MCF 10A (cell line): ENCODE measurements around the gene ADGRD1. TPM values are rescaled to one million over a fixed set of nuclear protein-coding genes. Genes with fewer than 3 reads are reported as not detected.
"Not testable (repeated sequence)": the region's sequence is repeated elsewhere in the genome, so short reads cannot be mapped to it uniquely, and the experiment has no call there.

Source experiments
- BruUV-seq: library from RNA; stranded (reverse); fragments of 400-500 nt; replicated peaks from 2 replicates; lab custom pipeline; 2021; lab: Mats Ljungman, UMichigan
- CTCF ChIA-PET: fragments of 300-600 bp; sonication (Branson Sonifier 250); formaldehyde crosslinking; extraction: SDS; loops from one replicate; lab custom pipeline; 2021; ENCODE audit warnings: antibody characterized with exemption, inconsistent platforms; lab: Yijun Ruan, JAX
- POLR2A ChIA-PET: fragments of 300-600, 350-650 bp; sonication (Branson Sonifier 250); formaldehyde crosslinking; extraction: SDS; loops from one replicate; lab custom pipeline; 2020; ENCODE audit warnings: antibody characterized with exemption, inconsistent platforms; lab: Yijun Ruan, JAX
- DNase-seq: peaks from one replicate; pipeline ENCODE4 v3.0.0-alpha.2; 2018; ENCODE audit not compliant: unreplicated experiment
- H3K27ac Mint-ChIP-seq: one replicate; pipeline ENCODE4 v1.8.0; 2022; ENCODE audit warnings: mild to moderate bottlenecking, low read depth, mixed read lengths; ENCODE audit not compliant: unreplicated experiment
- H3K27me3 Mint-ChIP-seq: one replicate; pipeline ENCODE4 v1.8.0; 2022; ENCODE audit warnings: mixed read lengths; ENCODE audit not compliant: insufficient read depth, unreplicated experiment
- H3K36me3 Mint-ChIP-seq: one replicate; pipeline ENCODE4 v1.8.0; 2022; ENCODE audit warnings: mild to moderate bottlenecking, moderate library complexity, mixed read lengths; ENCODE audit not compliant: insufficient read depth, unreplicated experiment
- H3K4me1 Mint-ChIP-seq: one replicate; pipeline ENCODE4 v1.8.0; 2022; ENCODE audit warnings: mixed read lengths; ENCODE audit not compliant: insufficient read depth, unreplicated experiment
- H3K4me3 Mint-ChIP-seq: one replicate; pipeline ENCODE4 v1.8.0; 2022; ENCODE audit warnings: mild to moderate bottlenecking, moderate library complexity, mixed read lengths; ENCODE audit not compliant: unreplicated experiment
- H3K9me3 Mint-ChIP-seq: one replicate; pipeline ENCODE4 v1.8.0; 2022; ENCODE audit warnings: mixed read lengths; ENCODE audit not compliant: unreplicated experiment
- CTCF ChIP-seq: fragments of 200-600 bp; IDR thresholded peaks from one replicate; pipeline ENCODE4 v1.8.0; 2022; ENCODE audit warnings: antibody characterized with exemption, mild to moderate bottlenecking; ENCODE audit not compliant: unreplicated experiment
- intact Hi-C: fragments of 100-400 bp; cut with micrococcal nuclease; formaldehyde crosslinking; loops from 2 replicates; pipeline ENCODE4 v1.14.1; 2022
- total RNA-seq: library from RNA; stranded (reverse); gene quantifications from 2 replicates; pipeline ENCODE4 v1.2.3, GENCODE V29; 2022

The ADGRD1 gene
- total RNA-seq, 1 experiment from 2014 or later = 0.68 TPM

DNA sequence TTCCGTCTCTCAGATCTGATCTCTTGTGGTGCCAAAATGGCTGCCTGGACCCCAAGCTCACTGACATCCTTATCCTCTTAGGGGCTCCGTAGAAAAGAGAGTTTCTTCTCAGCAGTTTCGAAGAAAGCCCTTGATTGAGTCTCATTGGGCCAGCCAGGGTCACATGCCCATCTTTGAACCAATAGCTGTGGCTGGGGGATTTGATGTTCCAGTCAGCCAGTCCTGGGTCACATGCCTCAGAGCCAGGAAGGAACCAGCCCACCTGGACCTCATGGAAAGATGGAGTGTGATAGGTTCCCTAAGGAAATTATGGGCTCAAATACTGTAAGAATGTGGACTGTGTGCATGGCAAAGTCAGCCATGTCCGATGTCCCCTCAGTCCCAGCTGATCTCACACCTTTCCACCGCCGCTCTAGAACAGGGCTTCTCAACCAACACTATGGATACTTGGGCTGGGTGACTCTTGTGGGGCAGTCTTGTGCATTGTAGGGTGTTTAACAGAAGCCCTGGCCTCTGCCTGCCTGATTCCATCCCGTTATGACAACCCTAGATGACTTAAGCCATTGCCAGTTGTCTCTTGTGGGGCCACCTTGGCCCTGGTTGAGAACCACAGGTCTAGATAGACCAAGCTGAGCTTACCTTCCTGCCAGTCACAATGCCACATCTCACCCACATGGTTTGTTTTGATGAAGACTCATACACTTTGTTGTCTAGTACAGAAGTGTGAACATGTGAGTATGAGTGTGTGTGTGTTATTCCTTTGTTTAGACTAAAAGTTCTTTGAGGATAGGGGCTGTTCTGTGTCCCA is 163.9 kb downstream of the ADGRD1 start:
- no peaks in the 10 kb centered on the region for H3K36me3 Mint-ChIP-seq
- CTCF ChIA-PET = interaction anchor here (0.6 to 7.9 kb wide), 7 partner anchors 10 to 1649 kb away, joined by 3 to 84 read pairs (median 5); no protein-coding TSS in a partner anchor

DNA sequence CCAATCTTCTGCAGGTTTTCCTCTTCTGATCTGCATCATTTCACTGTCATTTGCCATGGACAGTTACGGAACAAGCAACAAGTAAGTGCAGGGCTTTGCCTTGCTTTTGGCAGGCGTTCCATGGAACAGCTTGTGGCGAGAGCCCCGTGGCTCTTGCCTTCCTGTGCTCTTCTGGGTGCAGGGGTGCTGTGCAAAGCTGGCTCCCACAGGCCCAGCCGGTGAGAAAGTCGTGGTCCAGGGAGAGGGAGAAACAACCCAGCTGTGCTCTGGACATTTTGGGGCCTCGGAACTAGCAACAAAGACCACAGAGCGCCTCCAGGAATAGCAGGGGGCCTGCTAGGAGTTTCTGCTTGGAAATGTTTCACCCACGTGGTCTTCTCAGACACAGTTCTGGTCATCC is 164.7 kb downstream of the ADGRD1 start:
- no peaks in the 10 kb centered on the region for H3K27me3 Mint-ChIP-seq
- TF ChIP-seq CTCF = no peak
- H3K4me1 Mint-ChIP-seq = no peaks in the 10 kb centered on the region
- no peak overlapping the region for H3K4me3 Mint-ChIP-seq
- DNase-seq = no peak
- CTCF ChIA-PET = interaction anchor here (0.6 to 7.9 kb wide), 2 partner anchors 13 to 945 kb away, joined by 3 to 84 read pairs; no protein-coding TSS in a partner anchor
- no peaks in the 10 kb centered on the region for H3K36me3 Mint-ChIP-seq
- POLR2A ChIA-PET = no interaction called here
- intact Hi-C loops = no loop called here
- no peaks in the 10 kb centered on the region for H3K9me3 Mint-ChIP-seq
- BruUV-seq = no TSS peak
- H3K27ac Mint-ChIP-seq = no peak overlapping the region

More for the DNA sequence above, 163.9 kb downstream of the ADGRD1 start:
- H3K4me1 Mint-ChIP-seq = peaks cover 3% of the 10 kb centered on the region
- no peaks in the 10 kb centered on the region for H3K9me3 Mint-ChIP-seq
- no TSS peak for BruUV-seq
- intact Hi-C loops = no loop called here
- DNase-seq = no peak
- POLR2A ChIA-PET = no interaction called here
- H3K27ac Mint-ChIP-seq = no peak overlapping the region
- H3K27me3 Mint-ChIP-seq = no peaks in the 10 kb centered on the region
- no peak overlapping the region for H3K4me3 Mint-ChIP-seq
- TF ChIP-seq CTCF = no peak

DNA sequence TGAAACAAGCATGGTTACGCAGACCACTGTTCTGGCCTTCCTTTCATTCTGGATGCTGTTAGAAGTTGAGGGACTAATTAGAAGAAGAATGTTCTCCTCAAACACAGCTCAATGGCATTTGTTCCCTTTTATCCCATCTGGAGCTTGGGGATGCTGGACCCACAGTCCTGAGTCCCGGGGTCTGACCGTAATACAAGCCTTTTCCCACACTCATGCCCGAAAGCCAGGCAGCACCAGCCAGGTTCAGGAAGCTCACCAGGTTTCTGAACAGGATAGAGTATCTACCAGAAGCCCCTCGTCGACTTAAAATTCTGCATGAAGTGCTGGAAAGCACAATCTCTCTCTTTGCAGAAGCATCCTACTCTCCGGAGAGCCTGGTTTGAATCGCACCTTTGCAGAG is 165.6 kb downstream of the ADGRD1 start:
- H3K27ac Mint-ChIP-seq, H3K4me1 Mint-ChIP-seq, BruUV-seq, H3K27me3 Mint-ChIP-seq, H3K36me3 Mint-ChIP-seq, POLR2A ChIA-PET, H3K4me3 Mint-ChIP-seq, intact Hi-C loops, DNase-seq, H3K9me3 Mint-ChIP-seq: not testable (repeated sequence)
- CTCF ChIA-PET = interaction anchor here (0.6 to 7.9 kb wide), 2 partner anchors 14 to 944 kb away, joined by 3 to 84 read pairs; no protein-coding TSS in a partner anchor

DNA sequence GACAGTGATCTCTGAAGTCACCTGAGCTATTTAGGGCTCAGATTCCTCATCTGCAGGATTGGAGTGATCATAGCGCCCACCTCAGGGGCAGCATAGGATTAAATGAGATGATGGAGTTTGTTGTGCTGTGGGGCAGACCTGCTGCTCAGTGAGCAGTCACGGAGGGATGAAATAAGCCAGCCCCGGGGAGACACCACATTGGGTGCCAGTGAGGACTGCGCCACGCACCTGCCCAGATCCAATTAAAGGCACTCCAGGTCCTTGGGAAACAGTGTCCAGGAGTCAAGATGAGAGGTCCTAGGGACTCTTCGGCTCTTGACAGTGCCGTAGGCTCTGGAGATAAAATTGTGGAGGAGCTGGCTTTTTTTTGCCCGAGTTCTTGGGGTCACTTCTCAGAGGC is 166.2 kb downstream of the ADGRD1 start:
- ChIA-PET POLR2A (no interaction called here), CTCF (no interaction called here)
- H3K27ac Mint-ChIP-seq = no peak overlapping the region
- no TSS peak for BruUV-seq
- no peaks in the 10 kb centered on the region for H3K36me3 Mint-ChIP-seq
- H3K4me3 Mint-ChIP-seq = no peak overlapping the region
- intact Hi-C loops = no loop called here
- no peaks in the 10 kb centered on the region for H3K4me1 Mint-ChIP-seq
- TF ChIP-seq CTCF = no peak
- H3K27me3 Mint-ChIP-seq = no peaks in the 10 kb centered on the region
- no peak for DNase-seq
- no peaks in the 10 kb centered on the region for H3K9me3 Mint-ChIP-seq
